ENCODE measurements around the gene SOWAHA.

- no peak for TF ChIP-seq CTCF (IDR thresholded peaks at IDR 0.05 in 2 of 3, conservative IDR thresholded peaks at IDR 0.05 in 1 of 3; ENCODE audit: control insufficient read depth in 2 of 3, extremely low read depth in 1 of 3, insufficient read depth in 1 of 3, low read depth in 3 of 3, low read length in 3 of 3)
- TF ChIP-seq CEBPZ (IDR thresholded peaks at IDR 0.05; ENCODE audit: low read depth, low read length): no peak
- no peak for TF ChIP-seq RAD51 (IDR thresholded peaks at IDR 0.05)
- TF ChIP-seq RB1 (IDR thresholded peaks at IDR 0.05; ENCODE audit: borderline replicate concordance): no peak
- no peak for TF ChIP-seq POLR2A (IDR thresholded peaks at IDR 0.05; ENCODE audit: low read depth, low read length)
- TF ChIP-seq MAX (IDR thresholded peaks at IDR 0.05; ENCODE audit: low read depth, low read length): no peak
- TF ChIP-seq NFYB (IDR thresholded peaks at IDR 0.05; ENCODE audit: insufficient read depth, low read depth, low read length): no peak
- no peak for TF ChIP-seq ETV6 (conservative IDR thresholded peaks at IDR 0.05 in 1 of 2, IDR thresholded peaks at IDR 0.05 in 1 of 2; ENCODE audit: borderline replicate concordance in 1 of 2, low read depth in 1 of 2)
- TF ChIP-seq SMAD1 (IDR thresholded peaks at IDR 0.05; ENCODE audit: low read depth, partially characterized antibody): no peak
Measured at GRCh38 chr5:132776131-132776937, 36.8 kb upstream of the SOWAHA start.

Data from GM12878 (cell line).